Right lobe of liver (tissue), 6 donors: ENCODE data around the gene CACNA1C. TPM values are rescaled to one million over a fixed set of nuclear protein-coding genes. Genes with fewer than 3 reads are reported as not detected.

ENCODE experiments used
- ATAC-seq, 4 donors: fragments of 200-7000 bp; cut with Tn5 transposase; one replicate each; pipeline ENCODE4 v1.9.1; 2020; ENCODE audit warnings: mild to moderate bottlenecking in 4 of 4, moderate library complexity in 4 of 4
- DNase-seq, 3 donors: peaks; one replicate each; pipeline ENCODE4 v3.0.0-alpha.2; 2020
- H3K27ac ChIP-seq, 3 donors: fragments of 200-600 bp; one replicate each; pipeline ENCODE4 v1.8.0; 2022
- H3K27me3 ChIP-seq, 2 donors: fragments of 200-600 bp; one replicate each; pipeline ENCODE4 v1.8.0; 2022
- H3K36me3 ChIP-seq, 4 donors: fragments of 200-600 bp; sonication (generic) in 1 of 4; one replicate each; pipeline versions ENCODE4 v1.5.1 to v1.8.0; 2017 to 2022; ENCODE audit warnings: control low read depth in 1 of 4
- H3K4me1 ChIP-seq, 4 donors: fragments of 200-600 bp; sonication (generic) in 1 of 4; one replicate each; pipeline versions ENCODE4 v1.5.1 to v1.8.0; 2017 to 2022; ENCODE audit warnings: control low read depth in 1 of 4
- H3K4me3 ChIP-seq, 3 donors: fragments of 200-600 bp; one replicate each; pipeline ENCODE4 v1.8.0; 2022
- H3K9me3 ChIP-seq, 4 donors: fragments of 200-600 bp; sonication (generic) in 1 of 4; one replicate each; pipeline versions ENCODE4 v1.5.1 to v1.8.0; 2017 to 2022; ENCODE audit warnings: control low read depth in 1 of 4
- POLR2A ChIP-seq: fragments of 450-650 bp; IDR thresholded peaks from one replicate; pipeline ENCODE4 v1.6.1; 2017; ENCODE audit warnings: antibody characterized with exemption, mild to moderate bottlenecking
- WGBS: methylation state at CpG from one replicate; pipeline ENCODE4 v1.1.6; 2018; ENCODE audit warnings: low coverage, low lambda C conversion rate; ENCODE audit not compliant: insufficient coverage; ENCODE audit errors: missing lambda C conversion rate; 5-methylcytosine and 5-hydroxymethylcytosine counted together
- intact Hi-C, 2 donors: fragments of 100-400 bp; cut with DNase I; formaldehyde crosslinking; loops; one replicate each; pipeline versions ENCODE4 v1.11.2 to v1.14.1; 2022
- total RNA-seq, 6 experiments: library from RNA; depleted of rRNA in 2 of 6; stranded (reverse); fragments of >200 nt in 2 of 6; fragmentation: NEBNext Ultra II Directional in 3 of 6; extraction: Animal tissue kit (Norgen Biotek cat#: 25700) in 3 of 6; gene quantifications; one replicate each; pipeline versions ENCODE4 v1.1.0 to v1.2.4, GENCODE V29; 2016 to 2023
- TF ChIP-seq, protein P1 (sequence below), 4 donors: fragments of 200-600 bp in 3 of 4; fragments of 450-650 bp in 1 of 4; IDR thresholded peaks; one replicate each; pipeline versions ENCODE4 v1.5.1 to v1.8.0; 2016 to 2022; ENCODE audit warnings: antibody characterized with exemption in 4 of 4, mild to moderate bottlenecking in 2 of 4
- donor health status: DM: no; HTN: yes; CAD: no.
- donor health status: DM: no; HTN: no; CAD: no.
- donor health status: DM: no; HTN: no; CAD: no.
- donor health status: DM: no; HTN: yes; CAD: no.
- donor health status: DM: no; HTN: yes; CAD: no.

The CACNA1C gene
- total RNA-seq, 6 experiments from 2014 or later, result 0.18 to 1.0 (median 0.57) TPM

DNA sequence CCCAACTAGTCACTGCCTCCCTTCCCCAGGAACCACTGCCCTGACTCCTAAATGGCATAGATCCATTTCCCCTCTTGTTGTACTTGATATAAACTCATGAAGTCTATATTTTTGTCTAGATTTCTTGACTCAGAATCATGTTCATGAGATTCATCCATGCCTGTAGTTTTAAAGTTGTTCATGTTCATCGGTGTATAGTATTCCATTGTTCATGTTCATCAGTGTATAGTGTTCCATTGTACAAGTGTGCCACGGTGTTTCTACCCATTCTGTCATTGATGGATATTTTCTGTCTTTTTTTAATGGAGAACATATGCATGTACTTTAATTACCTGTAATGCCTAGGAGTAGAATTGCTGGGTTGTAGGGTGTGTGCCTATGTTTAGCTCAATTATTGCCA, 261.7 kb downstream of the CACNA1C start:
- H3K36me3 ChIP-seq, result no peaks in the 10 kb centered on the region
- no peak overlapping the region for H3K27ac ChIP-seq
- DNase-seq, result no peak
- H3K9me3 ChIP-seq, result no peaks in the 10 kb centered on the region
- H3K4me1 ChIP-seq, result no peaks in the 10 kb centered on the region
- intact Hi-C loops, result no loop called here
- H3K27me3 ChIP-seq, result no peaks in the 10 kb centered on the region
- ATAC-seq, result no peak
- 82% methylated on average over 2 of the region's 2 CpGs for WGBS
- H3K4me3 ChIP-seq, result no peak overlapping the region
- no peak for TF ChIP-seq POLR2A
- TF ChIP-seq, protein P1, sequence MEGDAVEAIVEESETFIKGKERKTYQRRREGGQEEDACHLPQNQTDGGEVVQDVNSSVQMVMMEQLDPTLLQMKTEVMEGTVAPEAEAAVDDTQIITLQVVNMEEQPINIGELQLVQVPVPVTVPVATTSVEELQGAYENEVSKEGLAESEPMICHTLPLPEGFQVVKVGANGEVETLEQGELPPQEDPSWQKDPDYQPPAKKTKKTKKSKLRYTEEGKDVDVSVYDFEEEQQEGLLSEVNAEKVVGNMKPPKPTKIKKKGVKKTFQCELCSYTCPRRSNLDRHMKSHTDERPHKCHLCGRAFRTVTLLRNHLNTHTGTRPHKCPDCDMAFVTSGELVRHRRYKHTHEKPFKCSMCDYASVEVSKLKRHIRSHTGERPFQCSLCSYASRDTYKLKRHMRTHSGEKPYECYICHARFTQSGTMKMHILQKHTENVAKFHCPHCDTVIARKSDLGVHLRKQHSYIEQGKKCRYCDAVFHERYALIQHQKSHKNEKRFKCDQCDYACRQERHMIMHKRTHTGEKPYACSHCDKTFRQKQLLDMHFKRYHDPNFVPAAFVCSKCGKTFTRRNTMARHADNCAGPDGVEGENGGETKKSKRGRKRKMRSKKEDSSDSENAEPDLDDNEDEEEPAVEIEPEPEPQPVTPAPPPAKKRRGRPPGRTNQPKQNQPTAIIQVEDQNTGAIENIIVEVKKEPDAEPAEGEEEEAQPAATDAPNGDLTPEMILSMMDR (IDR thresholded peaks at IDR 0.05), result no peak

DNA sequence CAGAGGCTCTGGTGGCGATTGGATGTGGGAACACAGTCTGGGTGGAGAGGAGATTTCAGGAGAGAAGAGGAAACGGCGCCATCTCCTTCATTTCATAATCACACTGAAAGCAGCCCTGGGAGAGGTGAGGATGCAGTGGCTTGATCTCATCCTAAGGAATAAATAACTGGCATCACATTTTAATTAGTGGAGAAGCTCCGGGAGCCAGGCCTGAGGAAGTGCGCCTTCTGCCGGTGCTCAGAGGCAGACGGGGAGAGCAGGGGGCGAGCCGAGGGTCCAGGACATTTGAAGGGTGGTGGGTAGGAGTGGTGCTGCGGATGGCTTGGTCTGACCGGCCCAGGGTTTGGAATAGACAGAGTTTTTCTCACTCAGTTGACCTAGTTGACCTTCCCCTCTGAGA, 265.0 kb downstream of the CACNA1C start:
- H3K36me3 ChIP-seq, result no peaks in the 10 kb centered on the region
- H3K4me3 ChIP-seq, result no peak overlapping the region
- no peak overlapping the region for H3K27ac ChIP-seq
- WGBS, result 45% methylated on average over 5 of the region's 11 CpGs
- H3K27me3 ChIP-seq, result no peaks in the 10 kb centered on the region
- no peak for DNase-seq
- TF ChIP-seq, protein P1 (IDR thresholded peaks at IDR 0.05), result no peak
- TF ChIP-seq POLR2A, result no peak
- H3K9me3 ChIP-seq, result no peaks in the 10 kb centered on the region
- ATAC-seq, result no peak
- intact Hi-C loops, result no loop called here
- H3K4me1 ChIP-seq, result no peaks in the 10 kb centered on the region

GRCh38 chr12:2318286-2318685, 265.5 kb downstream of the CACNA1C start:
- Histone ChIP-seq H3K4me1 (no peaks in the 10 kb centered on the region), H3K9me3 (no peaks in the 10 kb centered on the region), H3K27ac (no peak overlapping the region), H3K4me3 (no peak overlapping the region), H3K27me3 (no peaks in the 10 kb centered on the region), H3K36me3 (no peaks in the 10 kb centered on the region)
- ATAC-seq (no peak), DNase-seq (no peak)
- TF ChIP-seq, protein P1 (IDR thresholded peaks at IDR 0.05), result no peak
- no peak for TF ChIP-seq POLR2A
- WGBS, result 50% methylated on average over 2 of the region's 8 CpGs
- intact Hi-C loops, result no loop called here

DNA sequence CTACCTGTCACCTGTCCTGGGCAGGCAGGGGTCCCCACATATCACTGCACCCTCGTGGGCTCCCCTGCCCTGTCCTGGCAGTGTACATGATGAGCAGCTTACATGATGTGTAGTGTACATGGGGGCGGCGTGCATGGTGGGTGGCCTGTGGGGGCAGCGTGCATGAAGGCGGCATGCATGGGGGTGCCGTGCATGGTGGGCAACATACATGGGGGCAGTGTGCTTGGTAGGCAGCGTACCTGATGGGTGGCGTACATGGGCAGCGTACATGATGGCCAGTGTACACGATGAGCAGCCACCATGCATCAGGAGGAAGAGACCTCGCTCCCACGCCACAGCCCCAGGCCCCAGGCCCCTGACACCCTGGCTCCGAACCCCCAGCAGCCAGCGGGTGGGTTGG, 266.3 kb downstream of the CACNA1C start:
- 0% methylated on average over 1 of the region's 14 CpGs for WGBS
- Histone ChIP-seq H3K36me3 (no peaks in the 10 kb centered on the region), H3K27me3 (no peaks in the 10 kb centered on the region), H3K4me1 (no peaks in the 10 kb centered on the region), H3K9me3 (no peaks in the 10 kb centered on the region), H3K4me3 (no peak overlapping the region), H3K27ac (no peak overlapping the region)
- ATAC-seq (peak in 1 of 4 donors; percentile 7), DNase-seq (no peak)
- TF ChIP-seq POLR2A, result no peak
- TF ChIP-seq, protein P1 (IDR thresholded peaks at IDR 0.05), result no peak
- intact Hi-C loops, result no loop called here
